Measurements from ENCODE around the gene NHS. TPM values are rescaled to one million over a fixed set of nuclear protein-coding genes. Genes with fewer than 3 reads are reported as not detected.

Gene NHS
- total RNA-seq, 6 experiments from 2014 or later: 0.06 to 0.27 (median 0.12) TPM

DNA sequence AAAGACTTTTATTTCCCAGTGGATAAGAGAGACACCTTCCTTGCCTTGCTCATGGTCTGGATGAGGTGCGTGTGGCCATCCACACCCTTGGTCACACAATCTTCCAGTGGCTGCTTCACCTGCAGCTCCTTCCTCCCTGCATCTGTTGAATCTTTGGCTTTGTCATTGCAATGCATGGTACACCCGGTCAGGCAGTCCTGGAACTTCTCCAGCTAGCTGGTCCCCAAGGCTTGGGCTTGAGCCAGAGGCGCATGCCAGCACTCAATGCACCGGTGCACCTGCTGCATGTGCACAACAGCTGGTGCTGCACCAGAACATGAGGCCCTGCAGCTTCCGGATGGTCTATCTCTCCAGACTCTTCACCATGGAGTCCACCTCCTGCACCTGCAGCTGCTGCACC, 394.0 kb downstream of the NHS start:
- no peak for ATAC-seq
- DNase-seq: no peak
- Histone ChIP-seq H3K27me3 (no peaks in the 10 kb centered on the region), H3K27ac (no peak overlapping the region), H3K36me3 (no peaks in the 10 kb centered on the region), H3K9me3 (no peaks in the 10 kb centered on the region), H3K4me3 (no peak overlapping the region), H3K4me1 (no peaks in the 10 kb centered on the region)
- 63% methylated on average over 1 of the region's 5 CpGs for WGBS (ENCODE audit: insufficient coverage, low coverage, low lambda C conversion rate, missing lambda C conversion rate)
- intact Hi-C loops (cut with DNase I): no loop called here
- TF ChIP-seq, protein P1, sequence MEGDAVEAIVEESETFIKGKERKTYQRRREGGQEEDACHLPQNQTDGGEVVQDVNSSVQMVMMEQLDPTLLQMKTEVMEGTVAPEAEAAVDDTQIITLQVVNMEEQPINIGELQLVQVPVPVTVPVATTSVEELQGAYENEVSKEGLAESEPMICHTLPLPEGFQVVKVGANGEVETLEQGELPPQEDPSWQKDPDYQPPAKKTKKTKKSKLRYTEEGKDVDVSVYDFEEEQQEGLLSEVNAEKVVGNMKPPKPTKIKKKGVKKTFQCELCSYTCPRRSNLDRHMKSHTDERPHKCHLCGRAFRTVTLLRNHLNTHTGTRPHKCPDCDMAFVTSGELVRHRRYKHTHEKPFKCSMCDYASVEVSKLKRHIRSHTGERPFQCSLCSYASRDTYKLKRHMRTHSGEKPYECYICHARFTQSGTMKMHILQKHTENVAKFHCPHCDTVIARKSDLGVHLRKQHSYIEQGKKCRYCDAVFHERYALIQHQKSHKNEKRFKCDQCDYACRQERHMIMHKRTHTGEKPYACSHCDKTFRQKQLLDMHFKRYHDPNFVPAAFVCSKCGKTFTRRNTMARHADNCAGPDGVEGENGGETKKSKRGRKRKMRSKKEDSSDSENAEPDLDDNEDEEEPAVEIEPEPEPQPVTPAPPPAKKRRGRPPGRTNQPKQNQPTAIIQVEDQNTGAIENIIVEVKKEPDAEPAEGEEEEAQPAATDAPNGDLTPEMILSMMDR (IDR thresholded peaks at IDR 0.05): no peak
- TF ChIP-seq POLR2A (IDR thresholded peaks at IDR 0.05): no peak

DNA sequence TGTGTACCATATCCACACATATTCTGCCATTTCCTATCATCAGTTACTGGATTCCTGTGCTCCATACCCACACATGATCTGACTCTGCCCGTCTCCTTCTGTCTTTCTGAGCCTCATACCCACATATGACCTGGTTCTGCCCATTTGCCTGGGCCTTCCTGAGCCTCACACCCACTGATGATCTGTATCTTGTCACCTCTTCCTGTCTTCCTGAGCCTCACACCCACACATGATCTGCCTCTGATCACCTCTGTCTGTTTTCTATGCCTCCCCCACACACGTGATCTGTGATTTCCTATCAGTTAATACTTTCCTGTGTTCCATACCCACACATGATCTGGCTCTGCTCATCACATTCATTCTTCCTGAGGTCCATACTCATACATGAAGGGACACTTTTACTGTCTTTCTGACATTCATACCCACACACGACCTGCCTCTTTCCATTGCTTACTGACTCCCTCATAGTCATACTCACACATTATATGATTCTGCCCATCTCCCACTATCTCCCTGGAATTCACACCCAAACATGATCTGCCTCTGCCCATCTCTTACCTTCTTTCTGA, 394.8 kb downstream of the NHS start:
- no peak overlapping the region for H3K27ac ChIP-seq
- no peak for TF ChIP-seq POLR2A (IDR thresholded peaks at IDR 0.05)
- TF ChIP-seq, protein P1 (IDR thresholded peaks at IDR 0.05): no peak
- H3K4me1 ChIP-seq: no peaks in the 10 kb centered on the region
- H3K4me3 ChIP-seq: no peak overlapping the region
- ATAC-seq (no peak), DNase-seq (no peak)
- H3K27me3 ChIP-seq: no peaks in the 10 kb centered on the region
- no peaks in the 10 kb centered on the region for H3K36me3 ChIP-seq
- WGBS (ENCODE audit: insufficient coverage, low coverage, low lambda C conversion rate, missing lambda C conversion rate): 49% methylated on average over 3 of the region's 3 CpGs
- intact Hi-C loops (cut with DNase I): no loop called here
- no peaks in the 10 kb centered on the region for H3K9me3 ChIP-seq

DNA sequence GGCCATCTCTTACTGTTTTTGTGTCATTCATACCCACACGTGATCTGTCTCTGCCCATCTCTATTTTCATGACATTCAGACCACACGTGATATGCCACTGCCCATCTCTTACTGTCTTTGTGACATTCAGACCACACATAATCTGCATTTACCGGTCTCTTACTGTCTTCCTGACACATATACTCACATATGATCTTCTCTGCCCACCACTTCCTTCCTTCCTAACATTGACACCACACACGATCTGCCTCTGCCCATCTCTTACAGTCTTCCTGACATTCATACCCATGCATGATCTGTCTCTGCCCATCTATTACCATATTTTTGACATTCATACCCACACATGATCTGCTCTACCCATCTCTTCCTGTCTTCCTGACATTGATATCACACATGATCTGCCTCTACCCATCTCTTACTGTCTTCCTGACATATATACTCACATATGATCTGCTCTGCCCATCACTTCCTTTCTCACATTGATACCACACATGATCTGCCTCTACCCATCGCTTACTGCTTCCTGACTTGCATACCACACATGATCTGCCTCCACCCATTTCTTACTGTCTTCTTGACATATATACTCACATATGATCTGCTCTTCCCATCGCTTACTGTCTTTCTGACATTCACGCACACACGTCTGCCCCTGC, 398.3 kb downstream of the NHS start:
- WGBS (ENCODE audit: insufficient coverage, low coverage, low lambda C conversion rate, missing lambda C conversion rate): 51% methylated on average over 8 of the region's 8 CpGs
- H3K9me3 ChIP-seq: no peaks in the 10 kb centered on the region
- no peak overlapping the region for H3K4me3 ChIP-seq
- DNase-seq: no peak
- H3K4me1 ChIP-seq: no peaks in the 10 kb centered on the region
- no peak for TF ChIP-seq POLR2A (IDR thresholded peaks at IDR 0.05)
- TF ChIP-seq, protein P1 (IDR thresholded peaks at IDR 0.05): no peak
- no peak for ATAC-seq
- no peaks in the 10 kb centered on the region for H3K36me3 ChIP-seq
- intact Hi-C loops (cut with DNase I): no loop called here
- no peak overlapping the region for H3K27ac ChIP-seq
- no peaks in the 10 kb centered on the region for H3K27me3 ChIP-seq

DNA sequence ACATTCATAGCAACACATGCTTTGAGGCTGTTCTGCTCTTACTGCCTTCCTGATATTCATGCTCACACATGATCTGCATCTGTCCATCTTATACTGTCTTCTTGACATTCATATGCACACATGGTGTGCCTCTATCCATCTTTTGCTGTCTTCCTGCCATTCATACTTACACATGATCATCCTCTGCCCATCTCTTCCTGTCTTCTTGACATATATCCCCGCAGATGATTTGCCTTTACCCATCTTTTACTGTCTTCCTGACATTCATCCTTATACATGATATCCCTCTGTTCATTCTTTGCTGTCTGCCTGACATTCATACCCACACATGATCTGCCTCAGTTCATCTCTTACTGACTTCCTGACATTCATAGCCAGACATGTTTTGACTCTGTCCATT, 399.1 kb downstream of the NHS start:
- 60% methylated on average over 1 of the region's 1 CpG for WGBS (ENCODE audit: insufficient coverage, low coverage, low lambda C conversion rate, missing lambda C conversion rate)
- no peak overlapping the region for H3K4me3 ChIP-seq
- ATAC-seq (no peak), DNase-seq (no peak)
- no peaks in the 10 kb centered on the region for H3K9me3 ChIP-seq
- no peaks in the 10 kb centered on the region for H3K36me3 ChIP-seq
- no peaks in the 10 kb centered on the region for H3K27me3 ChIP-seq
- TF ChIP-seq, protein P1 (IDR thresholded peaks at IDR 0.05): no peak
- no peaks in the 10 kb centered on the region for H3K4me1 ChIP-seq
- intact Hi-C loops (cut with DNase I): no loop called here
- no peak overlapping the region for H3K27ac ChIP-seq
